Ishikawa (cell line): ENCODE results near the gene ENOSF1.

Experiments used
- CEBPB ChIP-seq: IDR thresholded peaks from 2 replicates; pipeline ENCODE4 v1.6.1; 2012
- EGR1 ChIP-seq: IDR thresholded peaks from 2 replicates; pipeline ENCODE4 v1.6.1; 2012
- EP300 ChIP-seq: IDR thresholded peaks from 2 replicates; pipeline ENCODE4 v1.6.1; 2012; ENCODE audit warnings: borderline replicate concordance
- FOXM1 ChIP-seq: IDR thresholded peaks from 2 replicates; pipeline ENCODE4 v1.6.1; 2012; ENCODE audit warnings: low read depth, borderline replicate concordance
- NFIC ChIP-seq: IDR thresholded peaks from 2 replicates; pipeline ENCODE4 v1.6.1; 2012
- RAD21 ChIP-seq: IDR thresholded peaks from 2 replicates; pipeline ENCODE4 v1.6.1; 2012; ENCODE audit warnings: low read depth
- TAF1 ChIP-seq: IDR thresholded peaks from 2 replicates; pipeline ENCODE4 v1.6.1; 2012; ENCODE audit warnings: low read depth, mild to moderate bottlenecking
- TCF12 ChIP-seq: IDR thresholded peaks from 2 replicates; pipeline ENCODE4 v1.6.1; 2012; ENCODE audit warnings: low read depth
- TEAD4 ChIP-seq: IDR thresholded peaks from 2 replicates; pipeline ENCODE4 v1.6.1; 2012
- YY1 ChIP-seq: IDR thresholded peaks from 2 replicates; pipeline ENCODE4 v1.6.1; 2012; ENCODE audit warnings: low read depth
- ZBTB7A ChIP-seq: IDR thresholded peaks from 2 replicates; pipeline ENCODE4 v1.6.1; 2012; ENCODE audit warnings: low read depth
- TF ChIP-seq, protein P1 (sequence below): IDR thresholded peaks from 2 replicates; pipeline ENCODE4 v1.6.1; 2012
- TF ChIP-seq, protein P2 (sequence below): IDR thresholded peaks from 2 replicates; pipeline ENCODE4 v1.6.1; 2012
- TF ChIP-seq, protein P3 (sequence below): IDR thresholded peaks from 2 replicates; pipeline ENCODE4 v1.6.1; 2012; ENCODE audit warnings: low read depth, mild to moderate bottlenecking

ENOSF1 gene, protein sequence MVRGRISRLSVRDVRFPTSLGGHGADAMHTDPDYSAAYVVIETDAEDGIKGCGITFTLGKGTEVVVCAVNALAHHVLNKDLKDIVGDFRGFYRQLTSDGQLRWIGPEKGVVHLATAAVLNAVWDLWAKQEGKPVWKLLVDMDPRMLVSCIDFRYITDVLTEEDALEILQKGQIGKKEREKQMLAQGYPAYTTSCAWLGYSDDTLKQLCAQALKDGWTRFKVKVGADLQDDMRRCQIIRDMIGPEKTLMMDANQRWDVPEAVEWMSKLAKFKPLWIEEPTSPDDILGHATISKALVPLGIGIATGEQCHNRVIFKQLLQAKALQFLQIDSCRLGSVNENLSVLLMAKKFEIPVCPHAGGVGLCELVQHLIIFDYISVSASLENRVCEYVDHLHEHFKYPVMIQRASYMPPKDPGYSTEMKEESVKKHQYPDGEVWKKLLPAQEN

DNA sequence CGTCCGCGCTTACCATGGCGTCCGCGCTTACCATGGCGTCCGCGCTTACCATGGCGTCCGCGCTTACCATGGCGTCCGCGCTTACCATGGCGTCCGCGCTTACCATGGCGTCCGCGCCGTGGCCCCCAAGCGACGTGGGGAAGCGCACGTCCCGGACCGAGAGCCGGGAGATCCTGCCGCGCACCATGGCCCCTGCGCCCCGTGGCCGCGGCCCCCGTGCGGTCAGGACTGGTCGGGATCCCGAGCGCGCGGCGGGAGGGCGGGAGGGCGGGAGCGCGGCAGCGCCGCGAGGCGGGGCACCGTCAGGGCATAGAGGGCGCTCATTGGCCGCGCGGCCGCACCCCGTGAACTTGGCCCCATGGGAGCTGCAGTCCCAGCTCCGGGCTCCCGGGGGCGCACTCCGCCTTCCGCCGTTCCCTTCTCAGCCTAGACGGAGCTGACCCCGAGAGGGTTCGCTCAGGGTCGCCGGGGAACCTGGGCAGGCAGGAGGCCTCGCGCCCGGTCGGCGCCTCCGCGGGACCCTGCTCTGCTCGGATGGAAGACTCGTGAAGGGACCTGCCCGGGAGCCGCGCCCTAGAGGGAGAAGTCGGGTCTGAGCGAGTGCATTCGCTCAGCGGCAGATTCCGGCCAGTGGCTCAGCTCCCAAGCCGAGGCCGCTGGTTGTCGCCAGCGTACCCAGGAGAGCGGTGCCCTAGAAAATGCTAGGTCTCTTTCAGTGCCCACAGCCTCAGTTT, at the start of gene ENOSF1:
TSS of gene ENOSF1 (minus strand) at position 230 of the 734 bp plus-strand sequence. CDS start at position 187, 43 bp downstream.
- TF ChIP-seq, protein P1, sequence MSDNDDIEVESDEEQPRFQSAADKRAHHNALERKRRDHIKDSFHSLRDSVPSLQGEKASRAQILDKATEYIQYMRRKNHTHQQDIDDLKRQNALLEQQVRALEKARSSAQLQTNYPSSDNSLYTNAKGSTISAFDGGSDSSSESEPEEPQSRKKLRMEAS = peak; percentile 79
- TF ChIP-seq CEBPB (no peak), TCF12 (no peak), YY1 (peak; percentile 89), RAD21 (peak; percentile 42; the same call in 1 of the 2 replicates), TAF1 (peak; percentile 58), EGR1 (0 out of 2 replicates have a peak, but pooled peaks have one; percentile 36)
- TF ChIP-seq, protein P2, sequence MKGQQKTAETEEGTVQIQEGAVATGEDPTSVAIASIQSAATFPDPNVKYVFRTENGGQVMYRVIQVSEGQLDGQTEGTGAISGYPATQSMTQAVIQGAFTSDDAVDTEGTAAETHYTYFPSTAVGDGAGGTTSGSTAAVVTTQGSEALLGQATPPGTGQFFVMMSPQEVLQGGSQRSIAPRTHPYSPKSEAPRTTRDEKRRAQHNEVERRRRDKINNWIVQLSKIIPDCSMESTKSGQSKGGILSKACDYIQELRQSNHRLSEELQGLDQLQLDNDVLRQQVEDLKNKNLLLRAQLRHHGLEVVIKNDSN = 0 out of 2 replicates have a peak, but pooled peaks have one; percentile 18

DNA sequence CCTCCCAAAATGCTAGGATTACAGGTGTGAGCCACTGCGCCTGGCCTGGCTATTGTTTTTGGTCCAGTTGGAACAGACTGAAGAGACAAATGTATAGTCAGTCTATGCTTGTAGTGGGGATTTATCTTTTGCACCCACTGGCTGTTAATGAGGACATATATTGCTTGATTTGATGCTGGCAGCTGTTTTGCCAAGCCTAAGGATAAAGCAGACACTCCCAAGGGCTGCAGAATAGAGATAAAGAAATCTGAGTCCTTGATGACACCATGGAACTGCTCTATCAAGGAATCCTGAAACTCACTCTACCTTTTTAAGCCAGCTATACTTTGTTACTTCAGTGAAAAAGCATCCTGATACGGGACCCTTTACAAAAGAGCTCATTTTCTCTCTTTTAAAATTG, 43.1 kb upstream of the ENOSF1 start:
- TF ChIP-seq FOXM1 = no peak
- no peak for TF ChIP-seq ZBTB7A
- no peak for TF ChIP-seq TAF1
- TF ChIP-seq, protein P2 = no peak
- no peak for TF ChIP-seq EP300
- TF ChIP-seq, protein P1 = no peak
- TF ChIP-seq NFIC = no peak
- TF ChIP-seq YY1 = no peak
- TF ChIP-seq, protein P3, sequence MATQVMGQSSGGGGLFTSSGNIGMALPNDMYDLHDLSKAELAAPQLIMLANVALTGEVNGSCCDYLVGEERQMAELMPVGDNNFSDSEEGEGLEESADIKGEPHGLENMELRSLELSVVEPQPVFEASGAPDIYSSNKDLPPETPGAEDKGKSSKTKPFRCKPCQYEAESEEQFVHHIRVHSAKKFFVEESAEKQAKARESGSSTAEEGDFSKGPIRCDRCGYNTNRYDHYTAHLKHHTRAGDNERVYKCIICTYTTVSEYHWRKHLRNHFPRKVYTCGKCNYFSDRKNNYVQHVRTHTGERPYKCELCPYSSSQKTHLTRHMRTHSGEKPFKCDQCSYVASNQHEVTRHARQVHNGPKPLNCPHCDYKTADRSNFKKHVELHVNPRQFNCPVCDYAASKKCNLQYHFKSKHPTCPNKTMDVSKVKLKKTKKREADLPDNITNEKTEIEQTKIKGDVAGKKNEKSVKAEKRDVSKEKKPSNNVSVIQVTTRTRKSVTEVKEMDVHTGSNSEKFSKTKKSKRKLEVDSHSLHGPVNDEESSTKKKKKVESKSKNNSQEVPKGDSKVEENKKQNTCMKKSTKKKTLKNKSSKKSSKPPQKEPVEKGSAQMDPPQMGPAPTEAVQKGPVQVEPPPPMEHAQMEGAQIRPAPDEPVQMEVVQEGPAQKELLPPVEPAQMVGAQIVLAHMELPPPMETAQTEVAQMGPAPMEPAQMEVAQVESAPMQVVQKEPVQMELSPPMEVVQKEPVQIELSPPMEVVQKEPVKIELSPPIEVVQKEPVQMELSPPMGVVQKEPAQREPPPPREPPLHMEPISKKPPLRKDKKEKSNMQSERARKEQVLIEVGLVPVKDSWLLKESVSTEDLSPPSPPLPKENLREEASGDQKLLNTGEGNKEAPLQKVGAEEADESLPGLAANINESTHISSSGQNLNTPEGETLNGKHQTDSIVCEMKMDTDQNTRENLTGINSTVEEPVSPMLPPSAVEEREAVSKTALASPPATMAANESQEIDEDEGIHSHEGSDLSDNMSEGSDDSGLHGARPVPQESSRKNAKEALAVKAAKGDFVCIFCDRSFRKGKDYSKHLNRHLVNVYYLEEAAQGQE = no peak
- no peak for TF ChIP-seq EGR1
- no peak for TF ChIP-seq CEBPB

DNA sequence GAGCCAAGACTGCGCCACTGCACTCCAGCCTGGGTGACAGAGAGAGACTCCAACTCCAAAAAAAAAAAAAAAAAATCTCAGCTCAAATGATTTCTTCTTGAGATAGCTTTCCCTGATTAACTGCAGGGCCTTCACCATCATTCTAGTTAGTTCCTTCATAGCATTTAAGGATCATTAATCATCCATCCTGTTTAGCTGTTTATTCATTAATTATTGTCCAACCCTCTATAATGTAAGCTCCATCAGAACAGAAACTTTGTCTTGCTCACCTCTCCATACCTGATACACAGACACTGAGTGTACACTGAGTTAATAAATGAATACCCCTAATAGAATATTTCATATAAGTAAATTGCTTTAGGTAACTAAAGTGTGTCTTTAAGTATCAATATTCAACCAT, 42.2 kb upstream of the ENOSF1 start:
- TF ChIP-seq CEBPB = no peak
- no peak for TF ChIP-seq TCF12
- TF ChIP-seq ZBTB7A = no peak
- no peak for TF ChIP-seq FOXM1
- no peak for TF ChIP-seq EP300
- TF ChIP-seq NFIC = no peak
- TF ChIP-seq EGR1 = no peak
- TF ChIP-seq, protein P3 = no peak
- TF ChIP-seq RAD21 = no peak

DNA sequence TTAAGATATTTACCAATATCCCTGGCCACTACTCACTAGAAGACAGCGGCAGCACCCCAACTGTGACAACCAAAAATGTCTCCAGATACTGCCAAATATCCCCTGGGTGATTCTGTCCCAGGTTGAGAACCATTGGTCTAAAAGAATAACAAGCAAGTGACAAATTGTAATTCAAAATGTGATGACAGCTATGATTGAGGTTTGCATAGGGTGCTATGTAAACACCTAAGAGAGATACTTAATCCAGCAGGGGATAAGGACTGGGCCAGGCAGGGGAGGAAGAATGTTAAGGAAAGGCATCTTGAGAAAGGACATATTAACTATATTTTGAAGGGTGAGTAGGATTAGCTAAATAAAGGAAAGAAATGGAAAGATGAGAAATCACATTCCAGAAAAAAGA, 38.0 kb upstream of the ENOSF1 start:
- TF ChIP-seq ZBTB7A = no peak
- TF ChIP-seq EGR1 = no peak

DNA sequence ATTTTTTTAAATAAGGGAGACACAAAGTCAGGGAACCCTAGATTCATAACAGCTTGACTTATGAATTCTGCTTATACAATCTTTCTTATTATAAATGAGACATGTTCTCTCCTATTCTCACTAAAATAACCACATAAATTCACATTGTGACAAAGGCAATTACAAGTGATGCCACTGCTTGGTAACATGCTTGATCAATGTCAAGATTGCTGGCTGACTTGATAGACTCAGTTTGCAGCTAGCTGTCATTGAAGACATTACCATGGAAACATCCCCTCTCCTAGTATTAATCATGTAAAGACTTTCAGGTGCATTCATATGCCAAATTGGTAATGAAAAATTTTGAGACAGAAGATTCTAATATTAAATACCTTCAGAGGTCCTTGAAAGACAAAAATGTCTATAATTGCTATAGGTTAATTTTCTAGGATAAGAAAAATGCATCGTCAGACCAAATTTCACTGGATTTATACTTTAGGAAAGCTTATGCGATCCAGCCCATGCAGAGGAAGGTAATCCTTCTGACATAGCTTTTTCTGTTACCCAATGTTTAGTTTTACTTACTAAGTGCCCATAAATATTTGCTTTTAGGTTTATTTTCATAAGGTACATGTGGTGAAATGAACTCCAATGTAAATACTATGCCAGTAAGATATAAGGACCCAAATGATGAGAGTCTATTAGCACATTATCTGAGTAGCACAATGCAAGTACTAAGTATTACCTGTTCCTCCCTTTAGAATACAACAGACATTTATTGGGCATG, 32.6 kb upstream of the ENOSF1 start:
- TF ChIP-seq CEBPB = no peak
- TF ChIP-seq TAF1 = no peak
- no peak for TF ChIP-seq NFIC
- TF ChIP-seq FOXM1 = no peak
- TF ChIP-seq ZBTB7A = no peak
- TF ChIP-seq, protein P2 = no peak
- TF ChIP-seq, protein P1 = no peak
- TF ChIP-seq YY1 = no peak
- TF ChIP-seq EGR1 = no peak
- no peak for TF ChIP-seq EP300
- no peak for TF ChIP-seq RAD21
- no peak for TF ChIP-seq TEAD4
- TF ChIP-seq, protein P3 = no peak
- TF ChIP-seq TCF12 = no peak
